ENCODE measurements around the gene MCCC1. TPM values are rescaled to one million over a fixed set of nuclear protein-coding genes. Genes with fewer than 3 reads are reported as not detected.
"Not testable (repeated sequence)": the region's sequence is repeated elsewhere in the genome, so short reads cannot be mapped to it uniquely, and the experiment has no call there.

Gene MCCC1
- total and polyA plus RNA-seq, 10 of the 15 experiments (the other 5 are each of a cell fraction or from before 2014, with no cell fraction given): 35.0 to 71.7 (median 47.0) TPM

DNA sequence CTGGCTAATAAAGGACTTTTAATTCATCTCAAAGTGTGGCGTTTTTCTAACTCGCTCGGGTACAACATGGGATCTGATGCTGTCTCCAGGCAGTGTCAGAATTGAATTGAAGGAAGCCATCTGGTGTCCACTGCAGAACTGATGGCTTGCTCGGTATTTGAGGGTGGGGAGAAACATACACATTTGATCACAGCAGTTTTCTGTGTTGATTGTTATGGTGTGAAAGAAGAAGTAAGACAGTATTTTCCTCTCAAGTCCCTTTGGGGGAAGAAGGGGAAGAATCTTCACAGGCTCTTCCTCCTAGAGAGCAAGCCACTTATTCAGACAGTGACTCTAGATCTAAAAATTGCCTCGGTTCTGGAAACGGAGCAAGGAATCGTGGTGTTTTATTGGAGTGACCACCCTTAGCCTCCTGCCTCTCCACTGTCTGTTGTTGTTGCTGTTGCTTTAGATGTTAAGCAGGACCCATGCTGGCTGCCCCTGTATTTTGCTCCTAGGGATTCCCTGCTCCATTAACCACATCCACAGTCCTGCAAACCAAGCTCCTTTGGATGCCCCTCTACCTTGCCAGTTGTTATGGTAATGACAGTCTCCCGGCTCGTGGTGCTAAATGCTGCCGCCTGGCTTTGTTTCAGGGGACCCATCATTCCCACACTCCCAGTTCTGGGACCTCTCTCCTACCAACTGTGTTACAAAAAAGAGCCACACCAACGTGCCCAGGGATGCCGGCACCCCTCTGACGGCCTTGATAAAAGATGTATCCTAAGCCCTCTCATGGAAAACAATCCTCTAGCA is 15.3 kb upstream of the MCCC1 start (continued):
- TF ChIP-seq USF2 (IDR thresholded peaks at IDR 0.05; ENCODE audit: borderline replicate concordance, low read depth, low read length) (no peak), MYB (IDR thresholded peaks at IDR 0.05; ENCODE audit: borderline replicate concordance, low read depth, low read length) (no peak), NFIC (IDR thresholded peaks at IDR 0.05; ENCODE audit: low read depth, low read length) (no peak)

DNA sequence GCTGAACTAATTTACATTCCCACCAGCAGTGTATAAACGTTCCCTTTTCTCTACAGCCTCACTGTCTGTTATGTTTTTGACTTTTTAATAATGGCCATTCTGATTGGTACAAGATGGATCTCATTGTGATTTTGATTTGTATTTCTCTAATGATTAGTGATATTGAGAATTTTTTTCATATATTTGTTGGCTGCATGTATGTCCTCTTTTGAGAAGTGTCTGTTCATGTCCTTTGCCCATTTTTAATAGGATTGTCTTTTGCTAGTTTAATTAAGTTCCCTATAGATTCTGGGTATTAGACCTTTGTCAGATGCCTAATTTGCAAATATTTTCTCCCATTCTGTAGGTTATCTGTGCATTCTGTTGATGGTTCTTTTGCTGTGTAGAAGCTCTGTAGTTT is 10.6 kb upstream of the MCCC1 start:
- FAIRE-seq; ATAC-seq; H3K4me2 ChIP-seq (ENCODE audit: control insufficient read depth, insufficient read depth); H3K27me3 ChIP-seq (replicated peaks in 1 of 2; ENCODE audit: control insufficient read depth in 2 of 2, insufficient read depth in 2 of 2, low read length in 1 of 2); BruUV-seq (replicated peaks); H3K9me3 ChIP-seq (replicated peaks; ENCODE audit: control insufficient read depth, insufficient read depth, low read length); H3K9ac ChIP-seq (ENCODE audit: control insufficient read depth, insufficient read depth, low read length); H4K20me1 ChIP-seq (ENCODE audit: control insufficient read depth, insufficient read depth); DNase-seq (ENCODE audit: low read depth, low spot score); SMC1A ChIA-PET (ENCODE audit: uncharacterized antibody, unreplicated experiment); H3K36me3 ChIP-seq (ENCODE audit: control insufficient read depth in 2 of 2, insufficient read depth in 2 of 2, low read length in 1 of 2); H3K27ac ChIP-seq (ENCODE audit: control insufficient read depth, insufficient read depth); in situ Hi-C loops (cut with MboI); H3K79me2 ChIP-seq (ENCODE audit: control insufficient read depth, insufficient read depth, low read length); H3K4me3 ChIP-seq; RAD21 ChIA-PET (ENCODE audit: unreplicated experiment); H2AFZ ChIP-seq (ENCODE audit: control insufficient read depth, low read depth, low read length); H3K4me1 ChIP-seq (ENCODE audit: control insufficient read depth, insufficient read depth, low read length); intact Hi-C loops (cut with micrococcal nuclease; ENCODE audit: unreplicated experiment): not testable (repeated sequence)
- ChIA-PET POLR2A (interaction anchor here (0.7 kb wide), 2 partner anchors 176 to 426 kb away, joined by 3 to 4 read pairs; no protein-coding TSS in a partner anchor), CTCF (interaction anchor here (0.7 to 2.0 kb wide), 3 partner anchors 13 to 259 kb away, joined by 3 to 5 read pairs (median 3); no protein-coding TSS in a partner anchor)
- WGBS (ENCODE audit: insufficient coverage, insufficient replicate concordance, low lambda C conversion rate, missing lambda C conversion rate): 45% methylated on average over 1 of the region's 1 CpG

All from GM12878 (cell line).